ENCODE data around the gene UTRN. TPM values are rescaled to one million over a fixed set of nuclear protein-coding genes. Genes with fewer than 3 reads are reported as not detected.

UTRN gene
- total RNA-seq, 2 experiments from 2014 or later, result 37.8 to 38.1 TPM

DNA sequence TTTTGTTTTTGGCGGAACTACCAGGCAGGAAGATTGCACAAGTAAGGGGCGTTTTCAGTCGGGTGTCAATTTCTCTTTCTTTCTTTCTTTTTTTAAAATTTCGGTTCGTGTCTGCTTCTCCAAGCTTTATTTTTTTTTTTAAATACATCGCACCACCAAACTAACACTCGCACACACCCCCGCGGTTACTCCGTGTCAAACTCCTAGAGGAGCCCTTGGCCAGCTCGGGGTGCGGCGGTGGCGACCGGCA lies 338 bp downstream of the UTRN start:
- DNase-seq, result no peak
- H3K9me3 Mint-ChIP-seq, result no peaks in the 10 kb centered on the region
- H3K4me1 Mint-ChIP-seq (ENCODE audit: low read depth), result peaks cover 16% of the 10 kb centered on the region
- no peak overlapping the region for H3K27ac Mint-ChIP-seq
- peaks cover 10% of the 10 kb centered on the region for H3K27me3 Mint-ChIP-seq
- ChIA-PET CTCF (interaction anchor here (0.7 to 1.8 kb wide), 5 partner anchors 12 to 196 kb away, joined by 4 to 6 read pairs (median 6); no protein-coding TSS in a partner anchor), POLR2A (interaction anchor here (0.7 to 0.9 kb wide), 2 partner anchors 78 to 220 kb away, joined by 3 read pairs; no protein-coding TSS in a partner anchor)
- intact Hi-C loops (cut with micrococcal nuclease), result loop anchor here (1.0 to 5.0 kb wide), 5 partner anchors 37 to 182 kb away; no protein-coding TSS in a partner anchor
- no peaks in the 10 kb centered on the region for H3K36me3 Mint-ChIP-seq
- H3K4me3 Mint-ChIP-seq, result peak overlapping the region; percentile 90

DNA sequence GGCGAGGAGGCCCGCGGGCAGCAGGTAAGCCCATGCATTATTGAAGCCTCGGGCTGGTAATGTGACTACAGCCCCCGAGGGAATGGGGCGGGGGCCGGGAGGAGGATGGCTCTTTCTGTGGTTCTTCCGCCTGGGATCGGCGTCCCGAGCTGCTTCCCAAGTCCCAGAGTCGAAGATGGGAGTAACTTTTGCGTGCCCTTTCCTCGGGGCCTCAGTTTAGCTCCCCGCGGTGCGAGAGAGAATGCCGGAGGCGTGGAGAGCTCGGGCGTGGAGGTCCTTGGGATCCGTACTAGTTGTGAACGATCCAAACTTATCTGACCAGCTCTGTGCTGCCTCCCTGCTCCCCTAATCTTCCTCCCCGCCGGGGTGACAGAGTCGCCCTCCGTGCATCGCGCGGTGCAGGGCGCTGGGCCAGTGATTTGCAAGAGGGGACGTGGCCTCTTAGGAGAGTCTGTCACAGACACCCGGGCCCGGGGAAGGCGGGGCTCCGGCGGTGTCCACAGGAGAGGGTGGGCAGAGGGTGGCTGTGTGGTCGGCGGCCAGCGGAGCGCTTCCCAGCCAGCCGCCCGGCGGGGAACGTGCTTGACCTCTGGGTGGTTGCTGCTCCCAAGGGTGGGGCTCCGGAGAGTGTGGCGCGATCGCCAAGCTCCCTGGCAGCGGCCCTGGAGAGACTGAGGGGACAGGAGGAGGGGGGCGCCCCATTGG lies 815 bp downstream of the UTRN start:
- no peaks in the 10 kb centered on the region for H3K9me3 Mint-ChIP-seq
- H3K4me3 Mint-ChIP-seq, result peak overlapping the region; percentile 90
- H3K36me3 Mint-ChIP-seq, result no peaks in the 10 kb centered on the region
- peaks cover 16% of the 10 kb centered on the region for H3K4me1 Mint-ChIP-seq (ENCODE audit: low read depth)
- DNase-seq, result peak; percentile 52
- intact Hi-C loops (cut with micrococcal nuclease), result loop anchor here (1.0 to 5.0 kb wide), 7 partner anchors 25 to 181 kb away; no protein-coding TSS in a partner anchor
- POLR2A ChIA-PET, result interaction anchor here (0.7 to 1.1 kb wide), 3 partner anchors 20 to 220 kb away, joined by 3 read pairs; no protein-coding TSS in a partner anchor
- CTCF ChIA-PET, result interaction anchor here (0.7 to 1.8 kb wide), 5 partner anchors 12 to 196 kb away, joined by 4 to 6 read pairs (median 6); no protein-coding TSS in a partner anchor
- H3K27me3 Mint-ChIP-seq, result peaks cover 10% of the 10 kb centered on the region
- H3K27ac Mint-ChIP-seq, result no peak overlapping the region

DNA sequence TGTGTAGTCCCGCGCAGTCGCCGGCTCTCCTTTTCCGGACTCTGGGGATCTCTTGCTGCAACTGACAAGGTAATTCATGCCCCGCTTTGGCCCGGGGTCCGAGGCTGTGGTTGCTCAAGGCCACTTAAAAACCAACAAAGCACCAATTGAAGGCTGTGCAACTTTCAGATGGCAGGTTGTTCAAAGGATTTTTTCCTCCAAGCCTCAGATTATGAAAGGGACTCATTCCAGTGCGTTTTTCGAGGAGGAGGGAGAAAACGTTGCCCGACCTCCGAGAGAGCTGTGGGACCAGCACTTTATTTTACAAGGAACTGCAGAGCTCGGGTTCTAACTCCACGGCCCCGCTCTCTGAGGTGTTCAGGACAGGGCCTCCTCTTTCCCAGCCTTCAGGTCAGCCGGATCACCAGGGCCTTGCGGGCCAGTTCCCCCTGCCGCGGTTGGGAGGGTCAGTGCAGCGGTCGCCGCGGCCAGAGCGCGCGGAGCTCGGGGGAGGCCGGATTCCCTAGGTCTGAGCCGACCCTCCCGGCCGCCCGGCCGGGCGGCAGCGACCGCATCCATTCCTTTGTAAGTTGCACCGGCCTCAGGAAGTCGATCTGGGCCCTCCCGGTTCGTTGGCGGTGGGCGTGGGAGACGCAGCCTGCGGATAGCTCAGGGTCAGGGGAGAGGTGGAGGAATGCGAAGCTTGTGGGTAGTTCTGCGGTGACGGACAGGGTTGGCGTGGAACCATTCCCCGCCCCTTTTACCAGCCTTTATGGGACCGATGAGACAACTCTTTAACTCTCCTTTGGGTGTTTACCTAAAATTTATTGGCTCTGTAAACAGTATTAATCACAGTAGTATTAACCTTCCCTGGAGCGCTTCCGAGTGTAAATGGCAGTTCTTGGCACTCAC lies 1.6 kb downstream of the UTRN start:
- Mint-ChIP-seq H3K27ac (no peak overlapping the region), H3K4me3 (peak overlapping the region; percentile 90), H3K36me3 (no peaks in the 10 kb centered on the region), H3K4me1 (ENCODE audit: low read depth) (peaks cover 16% of the 10 kb centered on the region), H3K9me3 (no peaks in the 10 kb centered on the region), H3K27me3 (peaks cover 10% of the 10 kb centered on the region)
- DNase-seq, result peak; percentile 42
- CTCF ChIA-PET, result interaction anchor here (1.3 to 1.8 kb wide), 3 partner anchors 11 to 195 kb away, joined by 6 read pairs; no protein-coding TSS in a partner anchor
- intact Hi-C loops (cut with micrococcal nuclease), result loop anchor here (2.0 to 5.0 kb wide), 4 partner anchors 24 to 181 kb away; no protein-coding TSS in a partner anchor
- POLR2A ChIA-PET, result interaction anchor here (0.9 to 1.1 kb wide), 2 partner anchors 19 to 221 kb away, joined by 3 read pairs; no protein-coding TSS in a partner anchor

DNA sequence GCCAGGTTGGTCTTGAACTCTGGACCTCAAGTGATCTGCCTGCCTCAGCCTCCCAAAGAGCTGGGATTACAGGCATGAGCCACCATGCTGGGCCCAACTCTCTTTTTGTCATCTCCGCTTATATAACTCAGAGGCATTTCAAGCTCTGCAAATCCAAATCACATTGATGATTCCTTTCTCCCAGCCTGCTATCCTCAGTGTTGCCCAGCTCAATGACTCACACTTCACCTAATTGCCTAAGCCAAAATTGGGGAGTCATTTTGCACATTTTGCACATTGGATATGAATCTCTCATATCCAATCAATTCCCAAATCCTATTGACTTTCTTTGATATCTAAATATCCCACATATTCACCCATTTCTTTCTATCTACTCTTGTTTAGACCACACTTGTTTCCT lies 3.9 kb downstream of the UTRN start:
- DNase-seq, result no peak
- H3K36me3 Mint-ChIP-seq, result no peaks in the 10 kb centered on the region
- no peak overlapping the region for H3K27ac Mint-ChIP-seq
- peaks cover 7% of the 10 kb centered on the region for H3K27me3 Mint-ChIP-seq
- H3K4me1 Mint-ChIP-seq (ENCODE audit: low read depth), result peaks cover 11% of the 10 kb centered on the region
- H3K4me3 Mint-ChIP-seq, result no peak overlapping the region
- CTCF ChIA-PET, result no interaction called here
- no peaks in the 10 kb centered on the region for H3K9me3 Mint-ChIP-seq
- POLR2A ChIA-PET, result no interaction called here
- intact Hi-C loops (cut with micrococcal nuclease), result loop anchor here (5.0 kb wide), 2 partner anchors 123 to 178 kb away; no protein-coding TSS in a partner anchor

DNA sequence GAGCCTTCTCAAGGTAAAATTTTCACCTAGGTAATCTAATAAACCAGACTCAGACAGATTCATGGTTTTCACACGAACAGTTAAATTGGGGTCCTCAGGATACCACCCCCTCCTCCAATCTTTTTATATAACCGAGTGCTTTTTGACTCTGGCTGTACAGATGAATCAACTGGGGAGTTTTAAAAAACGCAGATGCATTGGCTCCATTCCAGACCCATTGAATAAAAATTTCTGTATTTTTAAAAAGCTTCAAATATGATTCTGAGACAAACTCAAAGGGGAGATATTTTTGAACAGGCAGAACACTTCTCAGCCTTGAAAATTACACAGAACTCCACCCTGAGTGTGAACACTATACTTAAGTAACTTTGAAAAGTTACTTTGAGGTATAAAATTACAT lies 7.2 kb downstream of the UTRN start:
- no peak for DNase-seq
- ChIA-PET CTCF (interaction anchor here (0.7 kb wide), 1 partner anchor 194 kb away, joined by 3 read pairs; no protein-coding TSS in a partner anchor), POLR2A (no interaction called here)
- no peak overlapping the region for H3K4me3 Mint-ChIP-seq
- intact Hi-C loops (cut with micrococcal nuclease), result no loop called here
- no peaks in the 10 kb centered on the region for H3K36me3 Mint-ChIP-seq
- no peak overlapping the region for H3K27ac Mint-ChIP-seq
- no peaks in the 10 kb centered on the region for H3K27me3 Mint-ChIP-seq
- H3K9me3 Mint-ChIP-seq, result no peaks in the 10 kb centered on the region
- no peaks in the 10 kb centered on the region for H3K4me1 Mint-ChIP-seq (ENCODE audit: low read depth)

DNA sequence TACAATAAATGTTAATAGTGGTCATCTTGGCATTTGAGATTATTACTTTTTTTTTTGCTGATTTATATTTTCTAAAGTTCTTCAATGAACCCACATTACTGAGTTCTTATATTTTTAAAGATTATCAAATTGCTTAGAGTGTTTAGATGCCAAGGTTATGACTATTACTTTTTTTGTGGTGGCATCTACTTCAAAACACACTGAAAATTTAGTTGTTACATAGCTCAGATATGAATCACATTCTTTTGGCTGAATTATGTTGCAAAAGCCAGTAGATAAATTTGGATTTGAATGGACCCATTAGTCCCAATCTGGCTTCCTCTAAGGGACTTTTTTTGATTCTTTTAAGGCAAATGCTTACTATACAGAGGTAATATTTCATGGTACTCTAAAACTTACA lies 8.9 kb downstream of the UTRN start:
- Mint-ChIP-seq H3K36me3 (no peaks in the 10 kb centered on the region), H3K4me3 (no peak overlapping the region), H3K9me3 (no peaks in the 10 kb centered on the region), H3K4me1 (ENCODE audit: low read depth) (peaks cover 7% of the 10 kb centered on the region), H3K27ac (no peak overlapping the region), H3K27me3 (no peaks in the 10 kb centered on the region)
- CTCF ChIA-PET, result no interaction called here
- POLR2A ChIA-PET, result no interaction called here
- no peak for DNase-seq
- intact Hi-C loops (cut with micrococcal nuclease), result no loop called here

DNA sequence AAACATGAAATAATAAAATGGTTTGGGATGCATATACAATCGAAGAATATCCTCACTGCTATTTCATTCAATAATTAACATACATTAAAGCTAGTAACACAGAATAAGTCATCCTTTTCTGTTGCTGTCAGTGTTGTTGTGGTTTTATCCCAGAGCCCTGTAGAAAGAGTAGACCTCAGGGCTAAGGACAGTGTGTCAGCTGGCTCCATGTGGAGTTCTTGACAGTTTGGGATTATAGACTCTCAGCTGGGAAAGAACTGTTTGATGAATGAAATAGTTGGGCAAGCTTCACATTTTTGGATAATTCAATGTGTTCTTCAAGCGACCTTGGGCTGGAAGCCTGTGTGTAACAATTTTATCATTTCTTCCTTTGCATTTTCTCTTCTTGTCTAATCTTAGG lies 10.1 kb downstream of the UTRN start:
- POLR2A ChIA-PET, result no interaction called here
- Mint-ChIP-seq H3K27ac (no peak overlapping the region), H3K4me3 (no peak overlapping the region), H3K27me3 (no peaks in the 10 kb centered on the region), H3K36me3 (no peaks in the 10 kb centered on the region), H3K4me1 (ENCODE audit: low read depth) (peaks cover 7% of the 10 kb centered on the region), H3K9me3 (no peaks in the 10 kb centered on the region)
- intact Hi-C loops (cut with micrococcal nuclease), result no loop called here
- DNase-seq, result no peak
- CTCF ChIA-PET, result no interaction called here

DNA sequence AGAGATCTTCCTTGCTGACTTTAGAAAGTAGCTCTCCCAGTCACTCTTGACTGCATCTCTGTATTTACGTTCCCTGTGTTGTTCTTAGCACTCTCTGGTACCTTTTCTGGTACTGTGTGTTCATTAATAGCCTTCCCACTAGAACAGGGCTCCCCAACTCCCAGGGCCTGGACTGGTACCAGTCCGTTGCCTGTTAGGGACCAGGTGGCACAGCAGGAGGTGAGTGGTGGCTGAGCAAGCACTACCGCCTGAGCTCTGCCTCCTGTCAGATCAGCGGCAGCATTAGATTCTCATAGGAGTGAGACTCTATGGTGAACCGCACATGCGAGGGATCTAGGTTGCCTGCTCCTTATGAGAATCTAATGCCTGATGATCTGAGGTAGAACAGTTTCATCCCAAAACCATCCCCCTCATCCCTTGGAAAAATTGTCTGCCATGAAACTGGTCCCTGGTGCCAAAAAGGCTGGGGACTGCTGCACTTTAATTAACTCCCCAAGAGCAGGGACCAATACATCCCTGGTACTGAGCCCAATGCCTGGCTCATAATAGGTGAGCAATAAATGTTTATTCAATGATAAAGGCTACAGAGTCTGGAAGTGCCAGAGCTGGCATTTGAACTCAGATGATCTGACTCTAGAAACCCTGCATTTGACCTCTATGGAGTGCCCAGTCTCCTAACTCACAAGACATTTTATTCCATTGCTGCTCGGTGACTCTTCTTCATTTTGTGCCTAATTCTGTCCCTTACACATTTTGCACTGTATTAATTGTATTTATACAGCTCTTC lies 11.0 kb downstream of the UTRN start:
- intact Hi-C loops (cut with micrococcal nuclease), result no loop called here
- Mint-ChIP-seq H3K27ac (no peak overlapping the region), H3K4me3 (no peak overlapping the region), H3K9me3 (no peaks in the 10 kb centered on the region), H3K4me1 (ENCODE audit: low read depth) (peaks cover 7% of the 10 kb centered on the region), H3K36me3 (no peaks in the 10 kb centered on the region), H3K27me3 (no peaks in the 10 kb centered on the region)
- ChIA-PET POLR2A (no interaction called here), CTCF (interaction anchor here (1.4 kb wide), 1 partner anchor 186 kb away, joined by 3 read pairs; no protein-coding TSS in a partner anchor)
- DNase-seq, result no peak

DNA sequence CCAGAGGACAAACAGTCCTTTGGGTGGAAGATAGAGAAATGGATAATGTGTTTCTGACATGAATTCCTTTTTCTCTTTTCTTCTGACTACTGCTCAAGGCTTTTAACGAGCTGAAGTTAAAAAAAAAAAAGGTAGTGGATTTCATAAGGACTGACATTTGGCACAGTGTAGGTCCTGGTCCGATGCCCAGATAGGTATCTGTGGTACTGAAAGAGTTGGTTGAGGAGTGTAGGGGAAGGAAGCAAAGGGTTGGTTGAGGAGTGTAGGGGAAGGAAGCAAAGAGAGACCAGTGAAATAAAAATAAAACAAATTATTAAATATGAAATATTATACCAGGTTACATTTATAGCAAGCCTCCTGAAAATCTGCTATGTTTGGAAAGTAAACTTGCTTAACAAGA lies 11.8 kb downstream of the UTRN start:
- H3K9me3 Mint-ChIP-seq, result no peaks in the 10 kb centered on the region
- no peaks in the 10 kb centered on the region for H3K27me3 Mint-ChIP-seq
- H3K4me3 Mint-ChIP-seq, result no peak overlapping the region
- no peak for DNase-seq
- H3K4me1 Mint-ChIP-seq (ENCODE audit: low read depth), result peaks cover 7% of the 10 kb centered on the region
- intact Hi-C loops (cut with micrococcal nuclease), result no loop called here
- ChIA-PET POLR2A (no interaction called here), CTCF (interaction anchor here (1.4 to 1.9 kb wide), 2 partner anchors 11 to 185 kb away, joined by 3 to 6 read pairs; no protein-coding TSS in a partner anchor)
- H3K27ac Mint-ChIP-seq, result no peak overlapping the region
- no peaks in the 10 kb centered on the region for H3K36me3 Mint-ChIP-seq

DNA sequence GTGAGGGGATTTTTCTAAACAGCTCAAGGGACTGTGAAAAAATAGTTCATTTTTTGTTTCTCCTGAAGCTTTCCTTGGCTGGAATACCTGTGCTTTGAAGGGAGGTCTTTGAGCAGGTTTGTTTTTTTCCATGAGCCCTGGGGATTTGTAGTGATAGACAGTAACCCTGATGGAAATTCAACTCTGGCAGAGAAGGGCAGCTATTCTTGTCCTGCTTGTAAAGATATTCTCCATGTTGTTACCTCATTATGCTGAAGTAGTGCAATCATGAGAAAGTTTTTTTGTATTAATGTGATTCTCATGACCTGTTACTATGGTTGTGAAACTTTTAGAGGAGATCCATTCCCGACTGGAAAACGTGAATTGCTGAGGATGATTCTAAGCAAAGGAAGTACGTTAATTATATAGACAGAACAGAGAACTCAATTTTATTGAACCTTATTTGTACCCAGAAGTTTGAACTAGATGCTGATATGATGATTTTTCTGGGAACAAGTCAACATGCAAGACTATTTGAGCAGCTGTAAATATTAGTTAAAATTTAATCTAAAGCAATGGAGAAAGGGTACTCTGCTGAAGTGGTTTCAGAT lies 12.5 kb downstream of the UTRN start:
- no peak for DNase-seq
- no peaks in the 10 kb centered on the region for H3K36me3 Mint-ChIP-seq
- no peak overlapping the region for H3K27ac Mint-ChIP-seq
- H3K27me3 Mint-ChIP-seq, result no peaks in the 10 kb centered on the region
- POLR2A ChIA-PET, result no interaction called here
- H3K4me3 Mint-ChIP-seq, result no peak overlapping the region
- CTCF ChIA-PET, result interaction anchor here (1.4 to 1.9 kb wide), 2 partner anchors 11 to 184 kb away, joined by 3 to 6 read pairs; no protein-coding TSS in a partner anchor
- H3K9me3 Mint-ChIP-seq, result no peaks in the 10 kb centered on the region
- H3K4me1 Mint-ChIP-seq (ENCODE audit: low read depth), result peaks cover 7% of the 10 kb centered on the region
- intact Hi-C loops (cut with micrococcal nuclease), result no loop called here

DNA sequence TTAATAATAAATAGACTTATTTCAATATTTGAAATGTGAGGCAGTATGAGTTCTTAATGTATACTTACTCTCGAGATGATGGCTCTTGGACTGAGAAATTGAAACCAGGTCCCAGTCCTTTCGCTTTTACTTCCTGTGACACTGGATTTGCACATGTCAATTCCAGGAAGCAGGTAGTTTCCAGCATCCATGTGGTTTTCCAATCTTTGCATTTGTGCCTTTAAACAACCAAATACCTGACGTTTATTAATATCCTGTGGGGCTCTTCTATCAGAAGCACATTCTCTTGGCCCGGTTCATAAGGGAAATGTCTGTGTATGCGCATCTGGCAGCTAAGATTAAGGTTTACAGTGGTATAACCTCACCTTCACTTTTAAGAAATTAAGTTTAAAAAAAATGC lies 13.1 kb downstream of the UTRN start:
- ChIA-PET POLR2A (no interaction called here), CTCF (interaction anchor here (1.9 kb wide), 1 partner anchor 12 kb away, joined by 6 read pairs; no protein-coding TSS in a partner anchor)
- intact Hi-C loops (cut with micrococcal nuclease), result no loop called here

More for the DNA sequence above, 13.1 kb downstream of the UTRN start:
- no peaks in the 10 kb centered on the region for H3K27me3 Mint-ChIP-seq
- no peak overlapping the region for H3K4me3 Mint-ChIP-seq
- H3K9me3 Mint-ChIP-seq, result no peaks in the 10 kb centered on the region
- H3K27ac Mint-ChIP-seq, result no peak overlapping the region
- no peak for DNase-seq
- H3K36me3 Mint-ChIP-seq, result no peaks in the 10 kb centered on the region
- H3K4me1 Mint-ChIP-seq (ENCODE audit: low read depth), result peaks cover 7% of the 10 kb centered on the region

All from activated CD4-positive, alpha-beta memory T cell treated with anti-CD3 and anti-CD28 coated beads for 36 hours (primary cell).